ENCODE results near the gene OR5H2.

DNA sequence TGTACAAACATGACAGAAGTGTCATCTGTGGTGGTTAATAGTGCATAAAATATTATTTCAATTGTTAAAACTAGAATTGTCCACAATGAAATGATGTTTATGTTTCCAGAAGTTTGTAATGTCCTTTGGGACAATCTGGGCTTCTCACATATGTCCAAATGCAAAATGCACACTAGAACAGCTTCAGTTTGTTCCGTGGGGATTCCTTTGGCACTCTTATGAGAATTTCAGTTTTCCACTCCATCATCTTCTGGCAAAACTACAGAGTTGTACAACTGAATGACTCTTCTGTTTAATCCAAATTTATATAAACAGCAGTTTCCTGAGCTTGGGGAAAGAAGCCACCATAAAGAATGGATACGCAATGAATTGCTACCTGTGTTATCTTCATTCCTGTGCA is 20.3 kb upstream of the OR5H2 start:
- TF ChIP-seq CTCF (IDR thresholded peaks at IDR 0.05; ENCODE audit: extremely low read depth in 1 of 2, insufficient read depth in 1 of 2, low read depth in 1 of 2, low read length in 2 of 2): no peak
- no peak for TF ChIP-seq POLR2AphosphoS5 (IDR thresholded peaks at IDR 0.05; ENCODE audit: insufficient read depth, low read depth, low read length)
- TF ChIP-seq, protein P1, sequence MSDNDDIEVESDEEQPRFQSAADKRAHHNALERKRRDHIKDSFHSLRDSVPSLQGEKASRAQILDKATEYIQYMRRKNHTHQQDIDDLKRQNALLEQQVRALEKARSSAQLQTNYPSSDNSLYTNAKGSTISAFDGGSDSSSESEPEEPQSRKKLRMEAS (IDR thresholded peaks at IDR 0.05; ENCODE audit: insufficient read depth, insufficient read length): no peak
- TF ChIP-seq EZH2 (IDR thresholded peaks at IDR 0.05; ENCODE audit: borderline replicate concordance, low read depth, low read length, severe bottlenecking): no peak
- TF ChIP-seq POLR2A (IDR thresholded peaks at IDR 0.05; ENCODE audit: low read depth, low read length): no peak
- no peak for TF ChIP-seq MYC (IDR thresholded peaks at IDR 0.05; ENCODE audit: low read depth, low read length)
- no peak for TF ChIP-seq GATA2 (IDR thresholded peaks at IDR 0.05; ENCODE audit: insufficient read depth, insufficient read length, low read depth, low read length)
- no peak for TF ChIP-seq FOS (IDR thresholded peaks at IDR 0.05; ENCODE audit: borderline replicate concordance, insufficient read depth, low read length)
- no peak for TF ChIP-seq JUN (IDR thresholded peaks at IDR 0.05; ENCODE audit: borderline replicate concordance, insufficient read depth, insufficient read length, low read depth)

Measured in endothelial cell of umbilical vein (primary cell).